Loucy (cell line): ENCODE measurements around the gene POTEF.

ENCODE experiments used
- CTCF ChIP-seq: fragments of 200-600 bp; sonication (generic); conservative IDR thresholded peaks from 2 replicates; pipeline ENCODE4 v1.5.1; 2014; ENCODE audit warnings: mild to moderate bottlenecking, antibody characterized with exemption, low read length
- EZH2phosphoT487 ChIP-seq: fragments of 200-600 bp; IDR thresholded peaks from 2 replicates; pipeline ENCODE4 v1.6.1; 2018; ENCODE audit warnings: antibody characterized with exemption, mild to moderate bottlenecking, moderate library complexity, borderline replicate concordance

DNA sequence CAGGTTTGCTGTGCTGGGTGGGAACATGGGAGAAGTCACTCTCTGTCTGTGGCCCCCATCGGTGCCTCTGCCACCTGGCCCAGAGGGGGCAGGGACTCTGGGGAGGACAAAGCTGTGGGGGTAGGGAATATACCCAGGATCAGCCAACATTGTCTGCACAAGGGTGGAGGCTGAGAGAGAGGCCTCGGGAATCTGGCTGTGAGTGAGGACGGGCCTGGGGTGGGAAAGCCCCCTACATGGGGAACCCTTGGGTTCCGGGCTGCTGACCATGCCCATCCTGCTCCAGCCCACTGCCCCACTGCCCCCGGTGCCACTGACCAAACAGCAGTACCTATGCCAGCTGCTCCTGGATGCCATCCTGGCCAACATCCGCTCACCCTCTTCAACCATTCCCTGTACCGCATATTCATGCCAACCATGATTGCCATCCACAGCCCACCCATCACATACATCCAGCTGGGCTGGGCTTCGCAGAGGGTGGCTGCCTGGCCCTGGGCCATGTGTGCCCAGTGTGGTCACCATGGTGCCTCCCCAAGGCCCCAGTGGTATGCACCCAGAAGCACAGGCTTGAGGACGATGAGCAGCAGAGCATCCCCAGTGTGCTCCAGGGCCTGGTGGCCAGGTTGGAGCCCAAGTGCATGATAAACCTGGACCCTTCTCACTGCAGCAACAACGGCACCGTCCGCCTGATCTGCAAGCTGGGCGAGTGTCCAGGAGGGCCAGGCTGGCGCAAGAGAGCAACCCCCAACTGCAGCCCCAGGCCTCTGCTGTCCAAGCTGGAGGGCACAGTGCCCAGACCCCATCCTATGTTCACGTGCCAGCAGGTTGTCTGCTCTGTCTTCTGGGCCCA lies 6.9 kb upstream of the POTEF start:
- TF ChIP-seq CTCF = no peak
- TF ChIP-seq EZH2phosphoT487 = no peak
